ENCODE data around the gene CCM2L. TPM values are rescaled to one million over a fixed set of nuclear protein-coding genes. Genes with fewer than 3 reads are reported as not detected.

The CCM2L gene
- total RNA-seq, 2 donors from 2014 or later: 5.2 to 7.8 TPM

- Histone ChIP-seq H3K9me3 (ENCODE audit: control insufficient read depth, low read length) (no peaks in the 10 kb centered on the region), H3K9ac (ENCODE audit: extremely low read depth, low read length, poor library complexity, severe bottlenecking) (no peak overlapping the region), H3K4me3 (ENCODE audit: low read length) (peak overlapping the region; percentile 77), H3K27me3 (ENCODE audit: control insufficient read depth, insufficient read depth, low read length, poor library complexity, severe bottlenecking) (peaks cover 33% of the 10 kb centered on the region), H3K27ac (ENCODE audit: low read depth, low read length) (no peak overlapping the region), H3K36me3 (ENCODE audit: control insufficient read depth, insufficient read depth, low read length) (no peaks in the 10 kb centered on the region), H3K4me1 (ENCODE audit: control insufficient read depth, insufficient read depth, low read length) (no peaks in the 10 kb centered on the region)
- no peaks in the 10 kb centered on the region for H3K9me3 Mint-ChIP-seq
- peak; percentile 99 for DNase-seq
- WGBS, 2 experiments (ENCODE audit: insufficient coverage in 1 of 2, insufficient read length in 1 of 2): 0 to 1% methylated on average over 13 to 67 of the region's 67 CpGs
- peaks cover 10% of the 10 kb centered on the region for H3K4me1 Mint-ChIP-seq
- H3K27me3 Mint-ChIP-seq (ENCODE audit: insufficient read depth): peaks cover 67% of the 10 kb centered on the region
- peak; percentile 29 for TF ChIP-seq CTCF (conservative IDR thresholded peaks at IDR 0.05)
- H3K27ac Mint-ChIP-seq: peak overlapping the region; percentile 96
- no peaks in the 10 kb centered on the region for H3K36me3 Mint-ChIP-seq (ENCODE audit: low read depth)
- H3K4me3 Mint-ChIP-seq: peak overlapping the region; percentile 78
Observed at GRCh38 chr20:32018269-32019155, 8.3 kb downstream of the CCM2L start.

- Histone ChIP-seq H3K9me3 (ENCODE audit: control insufficient read depth, low read length) (no peaks in the 10 kb centered on the region), H3K36me3 (ENCODE audit: control insufficient read depth, insufficient read depth, low read length) (no peaks in the 10 kb centered on the region), H3K27me3 (ENCODE audit: control insufficient read depth, insufficient read depth, low read length, poor library complexity, severe bottlenecking) (peaks cover 33% of the 10 kb centered on the region), H3K4me3 (ENCODE audit: low read length) (peak overlapping the region; percentile 61), H3K9ac (ENCODE audit: extremely low read depth, low read length, poor library complexity, severe bottlenecking) (no peak overlapping the region), H3K27ac (ENCODE audit: low read depth, low read length) (no peak overlapping the region), H3K4me1 (ENCODE audit: control insufficient read depth, insufficient read depth, low read length) (no peaks in the 10 kb centered on the region)
- WGBS, 2 experiments (ENCODE audit: insufficient coverage in 1 of 2, insufficient read length in 1 of 2): 0% methylated on average over 6 to 42 of the region's 42 CpGs
- H3K36me3 Mint-ChIP-seq (ENCODE audit: low read depth): no peaks in the 10 kb centered on the region
- no peak overlapping the region for H3K27ac Mint-ChIP-seq
- peaks cover 16% of the 10 kb centered on the region for H3K4me1 Mint-ChIP-seq
- TF ChIP-seq CTCF (conservative IDR thresholded peaks at IDR 0.05): peak; percentile 65
- DNase-seq: peak; percentile 91
- H3K9me3 Mint-ChIP-seq: no peaks in the 10 kb centered on the region
- H3K4me3 Mint-ChIP-seq: peak overlapping the region; percentile 78
- H3K27me3 Mint-ChIP-seq (ENCODE audit: insufficient read depth): peaks cover 70% of the 10 kb centered on the region
Observed at GRCh38 chr20:32019156-32019510, 8.9 kb downstream of the CCM2L start.

- Histone ChIP-seq H3K4me3 (ENCODE audit: low read length) (peak overlapping the region; percentile 61), H3K27ac (ENCODE audit: low read depth, low read length) (no peak overlapping the region), H3K36me3 (ENCODE audit: control insufficient read depth, insufficient read depth, low read length) (no peaks in the 10 kb centered on the region), H3K4me1 (ENCODE audit: control insufficient read depth, insufficient read depth, low read length) (no peaks in the 10 kb centered on the region), H3K9me3 (ENCODE audit: control insufficient read depth, low read length) (no peaks in the 10 kb centered on the region), H3K27me3 (ENCODE audit: control insufficient read depth, insufficient read depth, low read length, poor library complexity, severe bottlenecking) (peaks cover 33% of the 10 kb centered on the region), H3K9ac (ENCODE audit: extremely low read depth, low read length, poor library complexity, severe bottlenecking) (no peak overlapping the region)
- no peaks in the 10 kb centered on the region for H3K36me3 Mint-ChIP-seq (ENCODE audit: low read depth)
- peak overlapping the region; percentile 78 for H3K4me3 Mint-ChIP-seq
- no peak overlapping the region for H3K27ac Mint-ChIP-seq
- no peak for TF ChIP-seq CTCF (conservative IDR thresholded peaks at IDR 0.05)
- 72 to 83% methylated on average over 7 to 11 of the region's 11 CpGs for WGBS, 2 experiments (ENCODE audit: insufficient coverage in 1 of 2, insufficient read length in 1 of 2)
- peaks cover 19% of the 10 kb centered on the region for H3K4me1 Mint-ChIP-seq
- H3K9me3 Mint-ChIP-seq: no peaks in the 10 kb centered on the region
- DNase-seq: no peak
- H3K27me3 Mint-ChIP-seq (ENCODE audit: insufficient read depth): peaks cover 70% of the 10 kb centered on the region
Observed at GRCh38 chr20:32019563-32020463, 9.6 kb downstream of the CCM2L start.
